ENCODE measurements around the gene RIPK4. TPM values are rescaled to one million over a fixed set of nuclear protein-coding genes. Genes with fewer than 3 reads are reported as not detected.

RIPK4 gene
- total and polyA plus RNA-seq, 9 donors: 0.08 to 12.4 (median 0.90) TPM

GRCh38 chr21:41763996-41764395 lies 2.9 kb downstream of the RIPK4 start:
- no peak for DNase-seq

GRCh38 chr21:41763398-41763931 lies 3.4 kb downstream of the RIPK4 start:
- WGBS, 3 donors: 30 to 37% (median 36%) methylated on average over 21 of the region's 21 CpGs
- no peak for DNase-seq
- Histone ChIP-seq H3K27ac (no peak overlapping the region), H3K4me1 (ENCODE audit: insufficient read depth) (no peaks in the 10 kb centered on the region), H3K4me3 (no peak overlapping the region), H3K27me3 (no peaks in the 10 kb centered on the region), H3K9me3 (no peaks in the 10 kb centered on the region), H3K36me3 (no peaks in the 10 kb centered on the region)
- TF ChIP-seq, protein P1, sequence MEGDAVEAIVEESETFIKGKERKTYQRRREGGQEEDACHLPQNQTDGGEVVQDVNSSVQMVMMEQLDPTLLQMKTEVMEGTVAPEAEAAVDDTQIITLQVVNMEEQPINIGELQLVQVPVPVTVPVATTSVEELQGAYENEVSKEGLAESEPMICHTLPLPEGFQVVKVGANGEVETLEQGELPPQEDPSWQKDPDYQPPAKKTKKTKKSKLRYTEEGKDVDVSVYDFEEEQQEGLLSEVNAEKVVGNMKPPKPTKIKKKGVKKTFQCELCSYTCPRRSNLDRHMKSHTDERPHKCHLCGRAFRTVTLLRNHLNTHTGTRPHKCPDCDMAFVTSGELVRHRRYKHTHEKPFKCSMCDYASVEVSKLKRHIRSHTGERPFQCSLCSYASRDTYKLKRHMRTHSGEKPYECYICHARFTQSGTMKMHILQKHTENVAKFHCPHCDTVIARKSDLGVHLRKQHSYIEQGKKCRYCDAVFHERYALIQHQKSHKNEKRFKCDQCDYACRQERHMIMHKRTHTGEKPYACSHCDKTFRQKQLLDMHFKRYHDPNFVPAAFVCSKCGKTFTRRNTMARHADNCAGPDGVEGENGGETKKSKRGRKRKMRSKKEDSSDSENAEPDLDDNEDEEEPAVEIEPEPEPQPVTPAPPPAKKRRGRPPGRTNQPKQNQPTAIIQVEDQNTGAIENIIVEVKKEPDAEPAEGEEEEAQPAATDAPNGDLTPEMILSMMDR (IDR thresholded peaks at IDR 0.05): no peak
- no peak for TF ChIP-seq EP300 (IDR thresholded peaks at IDR 0.05)
- no peak for TF ChIP-seq POLR2A (IDR thresholded peaks at IDR 0.05)
- intact Hi-C loops (cut with DNase I): no loop called here

More at GRCh38 chr21:41763996-41764395, 2.9 kb downstream of the RIPK4 start:
- no peaks in the 10 kb centered on the region for H3K27me3 ChIP-seq
- H3K4me3 ChIP-seq: no peak overlapping the region
- 62 to 79% (median 71%) methylated on average over 5 to 8 of the region's 8 CpGs for WGBS, 3 donors
- H3K27ac ChIP-seq: no peak overlapping the region
- no peaks in the 10 kb centered on the region for H3K36me3 ChIP-seq
- intact Hi-C loops (cut with DNase I): no loop called here
- H3K4me1 ChIP-seq (ENCODE audit: insufficient read depth): no peaks in the 10 kb centered on the region
- H3K9me3 ChIP-seq: no peaks in the 10 kb centered on the region
- no peak for TF ChIP-seq EP300 (IDR thresholded peaks at IDR 0.05)
- TF ChIP-seq, protein P1 (IDR thresholded peaks at IDR 0.05): no peak
- TF ChIP-seq POLR2A (IDR thresholded peaks at IDR 0.05): no peak

GRCh38 chr21:41762753-41763152 lies 4.1 kb downstream of the RIPK4 start:
- H3K27me3 ChIP-seq: no peaks in the 10 kb centered on the region
- no peaks in the 10 kb centered on the region for H3K4me1 ChIP-seq (ENCODE audit: insufficient read depth)
- 17 to 27% (median 23%) methylated on average over 16 of the region's 16 CpGs for WGBS, 3 donors
- H3K36me3 ChIP-seq: no peaks in the 10 kb centered on the region
- no peak overlapping the region for H3K27ac ChIP-seq
- no peaks in the 10 kb centered on the region for H3K9me3 ChIP-seq
- TF ChIP-seq, protein P1 (IDR thresholded peaks at IDR 0.05): no peak
- TF ChIP-seq POLR2A (IDR thresholded peaks at IDR 0.05): no peak
- TF ChIP-seq EP300 (IDR thresholded peaks at IDR 0.05): no peak
- intact Hi-C loops (cut with DNase I): no loop called here
- no peak overlapping the region for H3K4me3 ChIP-seq
- no peak for DNase-seq

DNA sequence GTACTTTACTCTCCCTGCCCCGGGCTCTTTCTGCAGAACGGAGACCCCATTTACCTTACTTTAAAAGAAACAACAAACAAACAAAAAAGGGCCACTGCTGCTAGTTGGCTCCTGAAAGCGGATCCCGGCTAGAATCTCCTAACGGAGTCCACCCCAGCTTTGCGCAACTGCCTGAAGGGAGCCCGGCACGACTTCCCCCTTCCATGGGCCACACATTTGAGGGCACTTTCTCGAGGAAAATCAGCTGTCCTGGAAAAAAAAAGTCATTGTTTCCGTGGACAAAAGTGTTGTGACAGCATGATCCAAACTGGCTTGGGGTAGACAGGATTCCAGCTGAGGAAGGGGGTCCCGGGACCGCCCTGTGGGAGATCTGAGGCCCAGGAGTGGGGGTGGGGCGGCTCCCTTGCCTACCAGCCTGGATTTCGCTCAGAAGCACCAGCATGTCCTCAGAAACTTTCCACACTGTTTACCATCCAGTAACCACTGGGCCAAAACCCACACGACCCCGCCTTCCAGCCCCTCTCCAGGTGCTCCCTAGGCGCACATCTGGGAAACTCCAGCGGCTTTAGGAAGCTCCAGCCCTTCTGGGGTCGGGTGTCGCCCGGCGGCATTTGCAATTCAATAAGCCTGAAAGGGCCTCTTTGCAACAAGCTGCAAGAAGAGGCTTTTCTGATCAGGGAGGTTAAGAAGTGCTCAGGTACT lies 4.8 kb downstream of the RIPK4 start:
- Histone ChIP-seq H3K4me1 (ENCODE audit: insufficient read depth) (no peaks in the 10 kb centered on the region), H3K27me3 (no peaks in the 10 kb centered on the region), H3K27ac (no peak overlapping the region), H3K36me3 (no peaks in the 10 kb centered on the region), H3K9me3 (no peaks in the 10 kb centered on the region), H3K4me3 (no peak overlapping the region)
- no peak for TF ChIP-seq POLR2A (IDR thresholded peaks at IDR 0.05)
- no peak for TF ChIP-seq EP300 (IDR thresholded peaks at IDR 0.05)
- TF ChIP-seq, protein P1 (IDR thresholded peaks at IDR 0.05): no peak
- 15 to 19% (median 17%) methylated on average over 22 of the region's 22 CpGs for WGBS, 3 donors
- no peak for DNase-seq
- intact Hi-C loops (cut with DNase I): no loop called here

All from ovary (tissue), 9 donors.